ENCODE results near the gene GIT2.
"Not testable (repeated sequence)": the region's sequence is repeated elsewhere in the genome, so short reads cannot be mapped to it uniquely, and the experiment has no call there.

The GIT2 gene

GRCh38 chr12:109915171-109916040 lies 80.8 kb downstream of the GIT2 start:
- DNase-seq, result no peak

- DNase-seq, result no peak
Measured at GRCh38 chr12:109914461-109914860, 81.7 kb downstream of the GIT2 start.

- no peak for DNase-seq
Measured at GRCh38 chr12:109912855-109913321, 83.3 kb downstream of the GIT2 start.

GRCh38 chr12:109910969-109911348 lies 85.2 kb downstream of the GIT2 start:
- no peak for DNase-seq

- no peak for DNase-seq
Measured at GRCh38 chr12:109910254-109910968, 85.8 kb downstream of the GIT2 start.

- DNase-seq, result no peak
Measured at GRCh38 chr12:109905301-109905700, 90.9 kb downstream of the GIT2 start.

GRCh38 chr12:109902891-109903418 lies 93.2 kb downstream of the GIT2 start:
- DNase-seq, result no peak

GRCh38 chr12:109900752-109901580 lies 95.2 kb downstream of the GIT2 start:
- no peak for DNase-seq

- DNase-seq, result peak; percentile 87 to 93
Measured at GRCh38 chr12:109899783-109900751, 96.1 kb downstream of the GIT2 start, which contains the start of gene TCHP. Gene TCHP (plus strand): TSS chr12:109900274. CDS start chr12:109903027, 2,753 bp downstream.

- not testable (repeated sequence) for DNase-seq
Measured at GRCh38 chr12:109899345-109899744, 96.8 kb downstream of the GIT2 start.

GRCh38 chr12:109897029-109897428 lies 99.1 kb downstream of the GIT2 start:
- no peak for DNase-seq

- no peak for DNase-seq
Measured at GRCh38 chr12:109896188-109896587, 100.0 kb downstream of the GIT2 start.

- DNase-seq, result no peak
Measured at GRCh38 chr12:109894939-109895338, 101.2 kb downstream of the GIT2 start.

- DNase-seq, result peak; percentile 22 to 63
Measured at GRCh38 chr12:109893261-109893995, 102.7 kb downstream of the GIT2 start.

- DNase-seq, result no peak
Measured at GRCh38 chr12:109892748-109893147, 103.4 kb downstream of the GIT2 start.

GRCh38 chr12:109892165-109892715 lies 103.9 kb downstream of the GIT2 start:
- no peak for DNase-seq

GRCh38 chr12:109891731-109892130 lies 104.4 kb downstream of the GIT2 start:
- not testable (repeated sequence) for DNase-seq

GRCh38 chr12:109890620-109891170 lies 105.5 kb downstream of the GIT2 start:
- no peak for DNase-seq

- peak; percentile 79 to 89 for DNase-seq
Measured at GRCh38 chr12:109888179-109889020, 107.8 kb downstream of the GIT2 start.
